Esophagus squamous epithelium (tissue), 5 donors: Measurements from ENCODE around the gene PRG3. TPM values are rescaled to one million over a fixed set of nuclear protein-coding genes. Genes with fewer than 3 reads are reported as not detected.

Source experiments
- DNase-seq: peaks from one replicate; lab custom pipeline; 2025; lab: John Stamatoyannopoulos, UW
- H3K27ac ChIP-seq, 4 donors: fragments of 200-600 bp; sonication (generic); one replicate each; pipeline ENCODE4 v1.5.1; 2016 to 2019; ENCODE audit warnings: mild to moderate bottlenecking in 1 of 4
- H3K27me3 ChIP-seq, 4 donors: fragments of 200-600 bp; sonication (generic); 1 replicate in 3 of 4; 2 replicates in 1 of 4; pipeline versions ENCODE4 v1.5.1 to v1.6.0; 2017 to 2021; ENCODE audit warnings: antibody characterized with exemption in 1 of 4
- H3K36me3 ChIP-seq, 3 donors: fragments of 200-600 bp; sonication (generic); one replicate each; pipeline ENCODE4 v1.5.1; 2016 to 2019
- H3K4me1 ChIP-seq, 3 donors: fragments of 200-600 bp; sonication (generic); one replicate each; pipeline ENCODE4 v1.5.1; 2017 to 2019
- H3K4me3 ChIP-seq, 4 donors: fragments of 200-600 bp; sonication (generic); 1 replicate in 3 of 4; 2 replicates in 1 of 4; pipeline ENCODE4 v1.5.1; 2016 to 2019; ENCODE audit warnings: mild to moderate bottlenecking in 2 of 4, moderate library complexity in 1 of 4
- H3K9me3 ChIP-seq, 3 donors: fragments of 200-600 bp; sonication (generic); one replicate each; pipeline ENCODE4 v1.5.1; 2016 to 2019
- POLR2A ChIP-seq, 4 donors: fragments of 450-650 bp; IDR thresholded peaks; one replicate each; pipeline ENCODE4 v1.6.1; 2017; ENCODE audit warnings: antibody characterized with exemption in 4 of 4, mild to moderate bottlenecking in 4 of 4, moderate library complexity in 3 of 4
- WGBS, 2 donors: methylation state at CpG; one replicate each; pipeline ENCODE4 v1.1.5; 2018; 5-methylcytosine and 5-hydroxymethylcytosine counted together
- intact Hi-C: fragments of 100-400 bp; cut with DNase I; formaldehyde crosslinking; loops from one replicate; pipeline ENCODE4 v1.15.0; 2022
- total RNA-seq, 4 donors: library from RNA; depleted of rRNA; stranded (reverse); fragments of >200 nt; gene quantifications; one replicate each; pipeline ENCODE4 v1.1.0, GENCODE V29; 2016
- TF ChIP-seq, protein P1 (sequence below), 6 experiments: fragments of 450-650 bp in 4 of 6; fragments of 200-600 bp in 2 of 6; sonication (generic) in 2 of 6; IDR thresholded peaks; one replicate each; pipeline ENCODE4 v1.5.1; 2016 to 2019; ENCODE audit warnings: antibody characterized with exemption in 6 of 6, mild to moderate bottlenecking in 4 of 6, moderate library complexity in 4 of 6
- donor health status: DM: yes; HTN: yes; CAD: no.

PRG3 gene
- total RNA-seq, 4 donors from 2014 or later = not detected

GRCh38 chr11:57426439-57426928, 45.5 kb upstream of the PRG3 start:
- TF ChIP-seq, protein P1, sequence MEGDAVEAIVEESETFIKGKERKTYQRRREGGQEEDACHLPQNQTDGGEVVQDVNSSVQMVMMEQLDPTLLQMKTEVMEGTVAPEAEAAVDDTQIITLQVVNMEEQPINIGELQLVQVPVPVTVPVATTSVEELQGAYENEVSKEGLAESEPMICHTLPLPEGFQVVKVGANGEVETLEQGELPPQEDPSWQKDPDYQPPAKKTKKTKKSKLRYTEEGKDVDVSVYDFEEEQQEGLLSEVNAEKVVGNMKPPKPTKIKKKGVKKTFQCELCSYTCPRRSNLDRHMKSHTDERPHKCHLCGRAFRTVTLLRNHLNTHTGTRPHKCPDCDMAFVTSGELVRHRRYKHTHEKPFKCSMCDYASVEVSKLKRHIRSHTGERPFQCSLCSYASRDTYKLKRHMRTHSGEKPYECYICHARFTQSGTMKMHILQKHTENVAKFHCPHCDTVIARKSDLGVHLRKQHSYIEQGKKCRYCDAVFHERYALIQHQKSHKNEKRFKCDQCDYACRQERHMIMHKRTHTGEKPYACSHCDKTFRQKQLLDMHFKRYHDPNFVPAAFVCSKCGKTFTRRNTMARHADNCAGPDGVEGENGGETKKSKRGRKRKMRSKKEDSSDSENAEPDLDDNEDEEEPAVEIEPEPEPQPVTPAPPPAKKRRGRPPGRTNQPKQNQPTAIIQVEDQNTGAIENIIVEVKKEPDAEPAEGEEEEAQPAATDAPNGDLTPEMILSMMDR (IDR thresholded peaks at IDR 0.05) = no peak
- no peak for TF ChIP-seq POLR2A (IDR thresholded peaks at IDR 0.05)
- DNase-seq = no peak
- Histone ChIP-seq H3K4me3 (peak overlapping the region; percentile 40 to 76 (median 56)), H3K36me3 (peaks cover 0 to 24% (median 0%) of the 10 kb centered on the region in 3 donors), H3K27ac (peak overlapping the region; percentile 90 to 99 (median 97)), H3K9me3 (no peaks in the 10 kb centered on the region), H3K4me1 (peaks cover 45 to 91% (median 60%) of the 10 kb centered on the region in 3 donors), H3K27me3 (no peaks in the 10 kb centered on the region)
- 7 to 17% methylated on average over 9 to 11 of the region's 16 CpGs for WGBS, 2 donors
- intact Hi-C loops = no loop called here

DNA sequence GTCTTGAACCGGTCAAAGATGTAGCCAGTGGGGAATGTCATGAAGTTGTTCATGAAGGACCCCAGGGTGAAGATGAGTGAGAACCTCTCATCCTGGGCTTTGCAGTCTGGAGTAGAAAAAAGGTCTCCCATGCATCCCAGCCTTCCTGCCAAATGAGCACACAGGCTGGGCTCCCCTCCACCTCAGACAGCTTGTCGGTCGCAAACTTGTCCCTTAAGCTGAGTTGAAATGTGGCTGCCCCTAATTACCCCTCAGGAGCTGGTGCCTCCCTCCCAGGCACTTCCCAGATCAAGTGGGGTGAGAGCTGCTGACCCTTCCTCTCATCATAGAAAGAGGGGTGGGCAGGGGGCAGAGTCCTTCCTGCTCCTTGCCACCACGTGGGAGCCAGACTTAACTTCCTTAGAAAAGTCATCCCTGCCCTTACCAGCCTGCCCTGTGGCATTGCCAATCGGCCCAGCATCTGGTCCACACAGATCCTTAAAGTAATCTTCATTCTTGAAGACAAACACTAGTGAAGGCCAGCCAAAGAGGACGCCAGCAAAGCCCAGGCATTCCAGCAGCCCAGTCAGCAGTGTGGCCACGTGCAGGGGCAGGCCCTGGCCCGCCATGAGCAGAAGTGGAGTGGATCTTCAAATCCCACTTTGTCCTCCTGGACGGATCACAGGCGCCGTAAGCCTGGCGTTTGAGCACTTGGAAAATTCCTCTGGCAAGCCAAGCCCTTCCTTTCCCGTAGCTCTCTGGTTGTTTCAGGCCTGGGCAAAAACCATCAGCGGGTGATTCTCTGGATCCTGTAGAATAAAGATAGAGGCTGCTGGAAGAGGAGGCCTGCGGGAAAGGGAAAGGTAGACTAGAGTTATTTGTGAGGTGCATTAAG, 44.9 kb upstream of the PRG3 start:
- Histone ChIP-seq H3K27me3 (no peaks in the 10 kb centered on the region), H3K9me3 (no peaks in the 10 kb centered on the region), H3K36me3 (peaks cover 3 to 31% (median 4%) of the 10 kb centered on the region in 3 donors), H3K4me3 (peak overlapping the region; percentile 40 to 76 (median 56)), H3K4me1 (peaks cover 49 to 92% (median 62%) of the 10 kb centered on the region in 3 donors), H3K27ac (peak overlapping the region; percentile 90 to 99 (median 97))
- WGBS, 2 donors = 11 to 17% methylated on average over 3 to 10 of the region's 15 CpGs
- intact Hi-C loops = no loop called here
- TF ChIP-seq POLR2A (IDR thresholded peaks at IDR 0.05) = no peak
- TF ChIP-seq, protein P1 (IDR thresholded peaks at IDR 0.05) = no peak
- DNase-seq = no peak

GRCh38 chr11:57424792-57425564, 44.0 kb upstream of the PRG3 start:
- TF ChIP-seq POLR2A (IDR thresholded peaks at IDR 0.05) = no peak
- TF ChIP-seq, protein P1 (IDR thresholded peaks at IDR 0.05) = no peak
- Histone ChIP-seq H3K4me1 (peaks cover 49 to 84% (median 62%) of the 10 kb centered on the region in 3 donors), H3K4me3 (peak overlapping the region; percentile 40 to 76 (median 56)), H3K27ac (peak overlapping the region; percentile 90 to 99 (median 97)), H3K9me3 (no peaks in the 10 kb centered on the region), H3K36me3 (peaks cover 8 to 39% (median 8%) of the 10 kb centered on the region in 3 donors), H3K27me3 (no peaks in the 10 kb centered on the region)
- intact Hi-C loops = no loop called here
- 0 to 11% methylated on average over 4 to 10 of the region's 15 CpGs for WGBS, 2 donors
- no peak for DNase-seq

- DNase-seq = no peak
- peak overlapping the region; percentile 90 to 99 (median 97) for H3K27ac ChIP-seq
- TF ChIP-seq, protein P1 (IDR thresholded peaks at IDR 0.05) = no peak
- H3K36me3 ChIP-seq = peaks cover 8 to 46% (median 10%) of the 10 kb centered on the region in 3 donors
- intact Hi-C loops = no loop called here
- 80% methylated on average over 9 of the region's 9 CpGs for WGBS, 2 donors
- no peaks in the 10 kb centered on the region for H3K27me3 ChIP-seq
- H3K4me3 ChIP-seq = peak overlapping the region in 3 of 4 donors; percentile 48 to 76 (median 65)
- H3K9me3 ChIP-seq = no peaks in the 10 kb centered on the region
- H3K4me1 ChIP-seq = peaks cover 49 to 81% (median 62%) of the 10 kb centered on the region in 3 donors
Measured at GRCh38 chr11:57424137-57424791, 43.3 kb upstream of the PRG3 start.
